Measurements from ENCODE around the gene NPR2. TPM values are rescaled to one million over a fixed set of nuclear protein-coding genes. Genes with fewer than 3 reads are reported as not detected.

The NPR2 gene
- total and polyA plus RNA-seq, 9 donors, result 5.5 to 54.4 (median 18.0) TPM

DNA sequence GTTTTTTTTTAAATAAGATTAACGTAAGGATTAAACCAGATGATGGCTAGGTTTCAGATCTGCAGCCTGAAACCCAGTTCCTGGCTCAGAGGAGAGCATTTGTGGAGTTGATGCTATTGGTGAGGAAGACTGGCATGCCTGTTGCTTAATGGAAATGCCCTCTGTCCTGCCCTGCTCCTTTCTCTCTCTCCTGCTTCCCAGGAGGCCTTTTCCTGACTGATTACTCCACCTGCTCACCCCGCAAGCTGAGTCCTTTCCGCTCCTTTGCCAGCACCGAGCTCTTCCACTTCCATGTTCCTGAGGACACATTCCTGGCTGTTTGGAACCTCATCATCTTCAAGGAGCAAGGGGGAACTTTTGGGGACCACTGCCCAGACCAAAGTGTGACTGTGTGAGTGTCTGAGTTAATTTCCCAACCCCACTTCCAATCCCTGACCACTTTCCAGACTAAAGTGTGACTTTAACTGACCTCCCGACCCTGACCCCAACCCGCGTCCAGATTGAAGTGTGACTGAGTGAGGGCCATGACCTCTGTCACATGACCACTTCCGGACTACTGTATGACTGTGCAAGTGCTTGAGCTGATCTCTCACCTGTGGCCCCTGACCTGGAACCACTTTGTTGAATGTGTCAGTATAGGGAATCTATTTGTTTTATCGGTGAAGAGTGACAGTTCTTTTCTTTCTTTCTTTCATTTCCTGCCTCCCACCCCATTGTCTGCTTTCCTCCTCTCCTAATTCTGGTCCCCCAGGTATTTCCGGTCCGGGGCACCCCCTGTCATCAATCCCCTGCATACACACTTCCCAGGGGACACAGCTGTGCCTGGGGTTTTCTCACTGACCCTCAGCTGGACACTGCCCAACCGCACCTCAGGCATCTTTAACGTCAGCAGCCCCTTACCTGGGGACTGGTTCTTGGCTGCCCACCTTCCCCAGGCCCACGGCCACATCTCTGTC, 43.1 kb downstream of the NPR2 start:
- Histone ChIP-seq H3K36me3 (no peaks in the 10 kb centered on the region), H3K27ac (no peak overlapping the region), H3K4me3 (no peak overlapping the region), H3K9me3 (no peaks in the 10 kb centered on the region), H3K4me1 (ENCODE audit: insufficient read depth) (peaks cover 8% of the 10 kb centered on the region), H3K27me3 (no peaks in the 10 kb centered on the region)
- no peak for DNase-seq
- TF ChIP-seq, protein P1, sequence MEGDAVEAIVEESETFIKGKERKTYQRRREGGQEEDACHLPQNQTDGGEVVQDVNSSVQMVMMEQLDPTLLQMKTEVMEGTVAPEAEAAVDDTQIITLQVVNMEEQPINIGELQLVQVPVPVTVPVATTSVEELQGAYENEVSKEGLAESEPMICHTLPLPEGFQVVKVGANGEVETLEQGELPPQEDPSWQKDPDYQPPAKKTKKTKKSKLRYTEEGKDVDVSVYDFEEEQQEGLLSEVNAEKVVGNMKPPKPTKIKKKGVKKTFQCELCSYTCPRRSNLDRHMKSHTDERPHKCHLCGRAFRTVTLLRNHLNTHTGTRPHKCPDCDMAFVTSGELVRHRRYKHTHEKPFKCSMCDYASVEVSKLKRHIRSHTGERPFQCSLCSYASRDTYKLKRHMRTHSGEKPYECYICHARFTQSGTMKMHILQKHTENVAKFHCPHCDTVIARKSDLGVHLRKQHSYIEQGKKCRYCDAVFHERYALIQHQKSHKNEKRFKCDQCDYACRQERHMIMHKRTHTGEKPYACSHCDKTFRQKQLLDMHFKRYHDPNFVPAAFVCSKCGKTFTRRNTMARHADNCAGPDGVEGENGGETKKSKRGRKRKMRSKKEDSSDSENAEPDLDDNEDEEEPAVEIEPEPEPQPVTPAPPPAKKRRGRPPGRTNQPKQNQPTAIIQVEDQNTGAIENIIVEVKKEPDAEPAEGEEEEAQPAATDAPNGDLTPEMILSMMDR (IDR thresholded peaks at IDR 0.05), result no peak
- TF ChIP-seq EP300 (IDR thresholded peaks at IDR 0.05), result no peak
- TF ChIP-seq POLR2A (IDR thresholded peaks at IDR 0.05), result no peak
- WGBS, 3 donors, result 78 to 83% (median 82%) methylated on average over 14 of the region's 14 CpGs
- intact Hi-C loops (cut with DNase I), result loop anchor here in 2 of 4 donors (5.0 to 10.0 kb wide), 2 partner anchors 50 to 182 kb away; partner anchors contain the start of gene SIT1 (in 1 of the 2)

DNA sequence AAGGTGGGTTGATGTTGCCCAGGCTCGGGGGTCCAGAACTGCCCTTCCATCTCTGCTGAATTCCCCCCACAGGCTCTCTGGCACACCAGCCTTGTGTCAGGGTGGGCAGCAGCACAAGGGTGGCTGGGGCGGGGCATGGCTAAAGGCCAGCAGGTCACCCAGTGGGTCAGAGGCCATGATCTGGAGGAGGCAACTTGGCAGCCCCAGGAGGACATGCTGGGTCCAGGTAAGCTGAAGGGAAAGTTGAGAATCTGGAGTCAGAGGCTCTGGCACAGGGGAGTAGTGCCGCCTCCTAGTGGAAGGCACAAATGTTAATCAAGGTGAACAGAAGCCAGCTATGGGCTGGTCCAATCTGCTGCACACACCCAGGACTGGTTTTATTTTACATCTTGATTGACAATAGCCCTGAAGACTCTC, 43.8 kb downstream of the NPR2 start:
- no peaks in the 10 kb centered on the region for H3K9me3 ChIP-seq
- DNase-seq, result no peak
- peaks cover 8% of the 10 kb centered on the region for H3K4me1 ChIP-seq (ENCODE audit: insufficient read depth)
- 91 to 95% (median 95%) methylated on average over 3 of the region's 3 CpGs for WGBS, 3 donors
- H3K36me3 ChIP-seq, result no peaks in the 10 kb centered on the region
- intact Hi-C loops (cut with DNase I), result loop anchor here in 1 of 4 donors (10.0 kb wide), 1 partner anchor 50 kb away; no protein-coding TSS in a partner anchor
- H3K4me3 ChIP-seq, result no peak overlapping the region
- no peaks in the 10 kb centered on the region for H3K27me3 ChIP-seq
- TF ChIP-seq EP300 (IDR thresholded peaks at IDR 0.05), result no peak
- TF ChIP-seq POLR2A (IDR thresholded peaks at IDR 0.05), result no peak
- TF ChIP-seq, protein P1 (IDR thresholded peaks at IDR 0.05), result no peak
- no peak overlapping the region for H3K27ac ChIP-seq

DNA sequence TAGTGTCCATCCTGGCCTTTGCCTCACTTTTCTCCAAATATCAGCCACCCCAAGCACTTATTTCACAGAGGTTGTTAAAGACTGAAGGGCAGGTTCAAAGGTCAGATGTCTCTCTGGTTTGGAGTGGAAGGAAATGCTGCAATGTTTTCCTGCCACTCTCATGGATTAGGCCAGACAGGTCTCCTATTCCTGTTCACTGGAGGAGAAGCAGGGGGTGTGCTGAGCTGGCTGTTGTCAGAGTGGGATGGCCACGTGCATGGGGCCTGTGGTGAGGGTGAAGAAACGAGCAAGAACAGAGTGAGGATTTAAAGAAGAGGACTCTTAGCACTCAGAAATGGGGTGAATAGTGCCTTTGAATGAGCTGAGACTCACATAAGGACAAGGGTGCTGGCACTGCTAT, 44.4 kb downstream of the NPR2 start:
- no peaks in the 10 kb centered on the region for H3K27me3 ChIP-seq
- H3K4me1 ChIP-seq (ENCODE audit: insufficient read depth), result peaks cover 6% of the 10 kb centered on the region
- no peaks in the 10 kb centered on the region for H3K9me3 ChIP-seq
- no peak overlapping the region for H3K27ac ChIP-seq
- DNase-seq, result no peak
- intact Hi-C loops (cut with DNase I), result loop anchor here in 1 of 4 donors (10.0 kb wide), 1 partner anchor 49 kb away; no protein-coding TSS in a partner anchor
- H3K4me3 ChIP-seq, result no peak overlapping the region
- no peak for TF ChIP-seq POLR2A (IDR thresholded peaks at IDR 0.05)
- TF ChIP-seq EP300 (IDR thresholded peaks at IDR 0.05), result no peak
- TF ChIP-seq, protein P1 (IDR thresholded peaks at IDR 0.05), result no peak
- no peaks in the 10 kb centered on the region for H3K36me3 ChIP-seq
- WGBS, 3 donors, result 88 to 94% (median 92%) methylated on average over 2 of the region's 2 CpGs

DNA sequence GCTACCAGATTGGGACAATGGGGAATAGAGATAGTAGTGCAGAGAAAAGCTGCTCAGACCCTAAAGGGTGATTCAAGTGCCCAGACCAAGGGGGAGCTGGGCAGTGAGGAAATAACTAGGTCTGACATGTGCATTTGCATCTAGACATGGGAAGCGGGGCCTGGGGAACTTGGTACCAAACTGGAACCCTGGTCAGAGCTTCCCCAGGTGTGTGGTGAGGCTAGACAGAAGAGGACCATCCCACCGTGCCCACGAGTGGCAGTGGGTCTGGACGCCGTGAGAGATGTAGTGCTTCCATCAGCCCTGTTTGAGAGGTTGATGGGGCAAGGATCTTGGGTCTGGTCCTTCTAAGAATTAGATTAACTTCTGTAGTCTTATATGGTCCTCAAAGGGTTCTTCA, 45.2 kb downstream of the NPR2 start:
- DNase-seq, result no peak
- H3K36me3 ChIP-seq, result no peaks in the 10 kb centered on the region
- no peak for TF ChIP-seq EP300 (IDR thresholded peaks at IDR 0.05)
- TF ChIP-seq, protein P1 (IDR thresholded peaks at IDR 0.05), result no peak
- no peak for TF ChIP-seq POLR2A (IDR thresholded peaks at IDR 0.05)
- H3K4me1 ChIP-seq (ENCODE audit: insufficient read depth), result peaks cover under 1% of the 10 kb centered on the region
- intact Hi-C loops (cut with DNase I), result loop anchor here in 1 of 4 donors (10.0 kb wide), 1 partner anchor 48 kb away; no protein-coding TSS in a partner anchor
- H3K9me3 ChIP-seq, result no peaks in the 10 kb centered on the region
- H3K27ac ChIP-seq, result no peak overlapping the region
- H3K4me3 ChIP-seq, result no peak overlapping the region
- no peaks in the 10 kb centered on the region for H3K27me3 ChIP-seq
- WGBS, 3 donors, result 94 to 96% (median 95%) methylated on average over 5 of the region's 5 CpGs
